ENCODE measurements around the gene MTM1.

Gene MTM1

DNA sequence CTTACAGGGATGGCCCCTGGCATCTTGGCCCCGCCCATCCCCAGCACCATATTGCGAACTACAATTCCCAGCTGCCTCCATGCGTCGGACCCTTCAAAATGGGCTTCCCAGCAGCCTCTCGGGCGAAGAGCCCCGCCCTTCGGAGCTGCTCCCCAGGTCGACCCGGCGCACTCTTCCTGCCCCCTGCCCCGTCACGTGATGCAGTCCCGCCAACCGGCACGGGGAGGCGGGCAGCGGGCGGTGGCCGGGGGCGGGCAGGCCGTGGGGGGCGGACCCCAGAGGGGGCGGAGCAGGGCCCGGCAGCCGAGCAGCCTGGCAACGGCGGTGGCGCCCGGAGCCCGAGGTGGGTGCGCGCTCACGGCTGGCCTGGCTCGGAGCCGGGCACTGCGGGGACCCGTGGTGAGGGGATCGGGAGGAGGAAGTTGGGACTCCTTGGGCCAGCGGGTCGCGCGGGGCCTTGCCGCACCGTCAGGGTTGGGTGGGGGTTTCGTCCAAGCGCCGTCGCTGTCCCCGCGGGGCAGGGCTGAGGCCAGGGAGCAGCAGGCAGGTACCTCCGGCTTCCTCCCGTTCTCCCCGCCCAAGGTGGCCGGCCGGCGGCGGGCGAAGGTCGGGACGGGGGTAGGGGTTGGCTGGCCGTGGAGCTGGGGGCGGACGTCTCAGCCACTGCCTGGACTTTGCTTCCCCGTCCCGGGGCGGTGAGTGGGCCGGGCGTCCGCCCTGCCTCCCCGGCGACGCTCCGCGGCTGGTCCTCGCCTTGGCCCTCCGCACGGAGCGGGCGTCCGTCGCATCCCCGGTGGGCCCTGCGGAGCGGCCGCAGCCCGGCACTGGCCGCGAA lies at the start of gene MTM1:
TSS of gene MTM1 (plus strand) at position 302 of the 835 bp plus-strand sequence. CDS start 23,994 bp downstream, outside the sequence.
- DNase-seq: peak; percentile 97

DNA sequence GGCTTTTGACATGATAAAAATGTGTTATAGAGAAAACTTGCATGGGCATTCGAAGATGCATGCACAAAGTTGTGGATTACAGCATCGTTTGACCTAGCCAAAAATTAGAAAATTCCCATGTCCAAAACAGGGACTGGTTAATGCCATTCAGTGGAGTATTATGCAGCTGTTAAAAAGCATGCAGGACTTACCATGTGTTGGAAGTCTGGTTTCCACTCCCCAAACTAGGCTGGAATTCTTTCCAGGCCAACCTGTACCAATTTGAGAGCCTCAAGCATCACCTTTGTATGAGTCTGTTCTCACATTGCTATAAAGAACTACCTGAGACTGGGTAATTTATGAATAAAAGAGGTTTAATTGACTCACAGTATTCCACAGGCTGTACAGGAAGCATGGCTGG lies 45.9 kb upstream of the MTM1 start:
- no peak for DNase-seq

DNA sequence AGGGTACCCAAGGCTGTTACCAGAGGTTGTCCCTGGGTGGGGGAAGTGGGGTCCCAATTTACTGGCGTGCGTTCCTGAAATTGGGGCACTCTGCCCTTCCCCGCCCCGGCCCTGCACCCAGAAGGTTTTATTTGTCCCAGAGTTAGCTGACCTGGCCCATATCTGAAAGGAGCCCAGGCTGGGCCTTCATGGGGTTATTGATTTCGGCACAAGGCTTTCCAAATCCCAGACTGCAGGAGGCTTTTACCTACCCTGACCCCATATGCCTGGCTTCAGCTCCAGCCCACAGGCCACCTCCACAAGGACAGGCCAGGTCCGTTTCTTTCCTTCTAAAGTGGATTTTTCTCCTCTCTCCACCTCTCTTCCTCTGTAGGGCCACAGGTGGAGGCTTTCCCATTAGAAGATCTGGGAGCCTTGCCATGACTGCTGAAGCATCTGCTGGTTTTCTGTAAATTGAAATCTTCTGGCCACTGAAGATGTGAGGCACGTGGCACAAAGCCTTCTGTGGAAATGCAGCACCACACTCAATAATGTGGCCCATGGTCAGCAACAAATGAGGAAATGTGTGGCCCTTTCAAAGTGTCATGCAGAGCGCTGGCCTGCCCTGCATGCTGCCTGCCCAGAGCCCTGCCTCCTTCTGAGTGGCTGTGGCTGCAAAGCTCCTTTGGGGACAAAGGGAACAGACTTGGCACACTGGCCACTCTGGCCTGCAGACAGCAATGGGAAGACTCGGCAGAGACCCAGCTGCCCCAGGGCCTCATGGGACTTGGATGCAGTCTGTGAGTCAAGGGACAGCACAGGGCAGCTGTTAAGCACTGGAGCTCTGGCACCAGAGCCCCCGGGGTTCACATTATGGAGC lies 43.1 kb upstream of the MTM1 start:
- no peak for DNase-seq

DNA sequence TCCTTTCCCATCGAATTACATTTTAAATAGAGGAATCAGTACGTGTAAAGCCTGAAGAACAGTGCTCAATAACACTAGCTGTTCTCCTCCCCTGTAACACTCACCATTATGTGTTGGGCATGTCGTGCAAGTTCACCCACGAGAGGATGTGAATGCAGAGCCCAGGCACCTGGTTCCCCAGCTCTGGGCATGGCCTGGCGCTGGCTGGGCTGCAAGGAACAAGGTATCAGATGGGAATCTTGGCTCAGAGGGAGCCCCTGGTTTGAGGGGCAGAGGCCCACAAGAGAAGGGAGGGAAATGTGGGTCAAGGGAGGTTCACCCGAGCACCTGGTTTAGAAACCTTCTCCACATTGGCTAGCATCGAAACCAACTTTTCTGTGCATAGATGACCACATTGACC lies 41.7 kb upstream of the MTM1 start:
- DNase-seq: no peak

- DNase-seq: no peak
Observed at GRCh38 chrX:150527108-150527507, 41.3 kb upstream of the MTM1 start.

GRCh38 chrX:150529587-150529986 lies 38.8 kb upstream of the MTM1 start:
- no peak for DNase-seq

GRCh38 chrX:150530821-150531220 lies 37.6 kb upstream of the MTM1 start:
- no peak for DNase-seq

- no peak for DNase-seq
Observed at GRCh38 chrX:150531467-150531866, 37.0 kb upstream of the MTM1 start.

GRCh38 chrX:150533863-150534262 lies 34.6 kb upstream of the MTM1 start:
- DNase-seq: no peak

- DNase-seq: no peak
Observed at GRCh38 chrX:150536455-150537116, 31.8 kb upstream of the MTM1 start.

DNA sequence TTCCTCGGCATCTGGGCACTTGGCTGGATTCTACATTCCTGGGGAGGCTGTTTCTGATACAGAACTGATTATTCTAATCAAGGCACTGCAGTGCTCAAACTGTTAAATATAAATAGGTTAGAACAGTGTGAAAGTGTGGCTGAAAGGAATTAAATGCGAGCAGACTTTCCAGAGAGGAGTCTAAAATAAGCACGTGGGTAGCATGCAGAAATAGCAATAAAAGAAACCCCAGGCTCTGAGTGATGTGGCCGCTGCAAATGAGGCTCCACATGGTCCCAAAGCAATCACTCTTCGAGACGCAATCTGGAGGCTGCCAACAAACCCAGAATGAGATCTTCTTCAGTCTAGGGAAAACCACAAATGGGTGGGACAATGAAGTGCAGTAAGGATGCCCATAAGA lies 30.6 kb upstream of the MTM1 start:
- no peak for DNase-seq

- no peak for DNase-seq
Observed at GRCh38 chrX:150540965-150541364, 27.5 kb upstream of the MTM1 start.

- no peak for DNase-seq
Observed at GRCh38 chrX:150542846-150543229, 25.6 kb upstream of the MTM1 start.

DNA sequence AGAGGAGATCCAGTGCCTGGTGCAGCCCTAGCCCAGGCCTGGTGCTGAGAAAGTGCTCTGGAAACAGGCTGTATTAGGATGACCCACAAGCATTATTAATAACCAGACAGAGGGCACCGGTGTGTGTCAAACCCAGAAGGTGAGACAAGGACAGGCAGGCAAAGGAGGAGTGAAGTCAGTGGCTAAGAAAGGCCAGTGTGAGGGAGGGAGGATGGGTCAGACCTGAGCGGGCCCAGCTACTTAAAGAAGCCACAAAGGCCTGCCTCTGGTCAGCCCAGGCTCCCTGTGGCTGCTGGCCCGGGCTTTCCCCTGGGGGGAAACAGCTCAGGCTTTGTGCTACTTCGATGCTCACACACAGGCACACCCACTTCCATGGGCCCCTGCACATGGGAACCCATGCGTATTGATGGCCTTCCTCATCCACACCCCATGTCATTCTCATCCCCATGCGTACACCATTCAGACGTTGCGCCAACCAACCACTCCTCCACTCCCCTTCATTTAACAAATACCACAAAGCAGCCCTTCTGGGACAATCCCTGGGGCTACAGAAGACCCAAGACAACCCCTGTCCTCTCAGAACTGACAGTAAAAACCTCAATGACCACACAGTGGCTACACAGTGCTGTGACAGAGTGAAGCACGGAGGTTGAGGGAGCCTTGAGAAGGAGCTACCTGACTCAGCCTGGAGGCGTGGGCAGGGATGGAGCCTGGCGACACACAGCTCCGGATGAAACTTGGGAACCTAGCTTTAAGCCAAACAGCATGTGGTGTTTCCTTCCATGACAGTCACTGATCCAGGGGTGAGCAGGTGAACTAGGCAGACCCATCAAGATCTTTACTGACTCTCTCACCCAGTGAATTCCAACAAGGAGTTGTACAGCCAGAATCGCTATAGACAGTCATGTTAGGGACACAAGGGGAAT lies 24.9 kb upstream of the MTM1 start:
- DNase-seq: no peak

DNA sequence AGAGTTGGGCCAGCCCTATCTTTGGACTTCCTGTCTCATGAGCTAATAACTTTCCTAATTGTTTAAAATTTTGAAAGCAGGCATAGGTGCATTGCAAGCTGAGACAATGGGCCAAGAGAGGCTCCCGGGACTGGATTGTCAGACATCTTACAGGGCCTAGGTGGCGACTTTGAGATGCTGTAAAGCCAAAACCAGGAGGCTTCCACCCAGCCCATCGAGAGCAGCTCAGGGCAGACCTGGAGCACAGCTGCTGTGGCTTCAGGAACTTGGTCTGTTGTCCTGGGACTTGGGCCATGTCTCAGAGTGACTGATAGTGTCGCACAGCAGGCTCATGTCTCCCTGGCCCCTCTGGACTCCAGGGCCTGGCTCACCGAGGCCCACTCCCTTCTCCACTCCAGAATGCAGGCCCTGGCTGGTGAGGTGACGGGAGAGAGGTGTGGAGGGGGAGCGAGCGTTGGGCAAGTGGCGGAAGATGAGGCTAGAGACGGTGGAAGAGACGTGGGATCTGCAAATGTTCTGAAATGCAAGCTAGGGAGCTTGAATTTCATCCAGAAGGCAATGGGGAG lies 24.1 kb upstream of the MTM1 start:
- no peak for DNase-seq

DNA sequence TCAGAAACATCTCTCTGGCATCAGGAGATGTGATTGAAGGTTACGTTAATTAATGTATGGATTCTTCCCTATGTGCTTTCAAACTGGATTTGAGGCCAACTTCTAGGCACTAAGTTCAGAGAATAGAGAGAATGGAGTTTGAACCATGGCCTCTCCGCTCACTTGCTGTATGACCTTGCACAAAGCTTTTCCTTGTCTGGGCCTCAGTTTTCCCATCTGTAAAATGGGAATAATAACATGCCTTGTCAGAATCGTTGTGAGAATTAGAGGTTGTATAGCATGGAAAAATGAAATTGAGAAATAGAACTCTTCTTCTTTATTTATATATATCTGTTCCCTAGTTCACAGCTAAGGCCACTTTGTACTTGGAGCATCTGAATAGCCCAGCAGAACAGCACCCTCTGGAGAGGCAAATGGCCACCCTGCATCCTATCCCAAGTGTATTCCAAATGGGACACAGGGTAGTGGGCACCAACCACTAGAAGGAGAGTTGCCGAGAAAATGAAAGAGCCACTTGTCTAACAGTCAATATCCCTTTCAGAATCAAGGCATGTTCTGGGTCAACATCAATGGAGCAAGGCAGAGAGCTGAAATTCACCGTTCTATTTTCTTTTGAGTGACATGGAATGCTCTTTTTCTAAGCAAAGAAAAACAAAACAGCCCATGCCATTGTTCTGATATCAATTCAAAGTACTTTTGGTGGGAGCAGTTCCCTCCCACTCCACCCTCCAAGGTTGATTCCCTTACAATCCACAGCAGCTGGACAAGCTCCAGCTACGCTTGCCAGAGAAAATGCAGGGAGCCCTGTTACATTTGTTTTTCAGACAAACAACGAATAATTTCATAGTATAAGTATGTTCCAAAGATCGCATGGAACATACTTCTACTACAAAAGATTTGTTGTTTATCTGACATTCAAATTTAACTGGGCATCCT lies 23.3 kb upstream of the MTM1 start:
- DNase-seq: no peak

- DNase-seq: no peak
Observed at GRCh38 chrX:150546711-150547153, 21.7 kb upstream of the MTM1 start.

- peak; percentile 71 for DNase-seq
Observed at GRCh38 chrX:150547375-150548115, 20.9 kb upstream of the MTM1 start.

- no peak for DNase-seq
Observed at GRCh38 chrX:150548251-150548650, 20.2 kb upstream of the MTM1 start.

DNA sequence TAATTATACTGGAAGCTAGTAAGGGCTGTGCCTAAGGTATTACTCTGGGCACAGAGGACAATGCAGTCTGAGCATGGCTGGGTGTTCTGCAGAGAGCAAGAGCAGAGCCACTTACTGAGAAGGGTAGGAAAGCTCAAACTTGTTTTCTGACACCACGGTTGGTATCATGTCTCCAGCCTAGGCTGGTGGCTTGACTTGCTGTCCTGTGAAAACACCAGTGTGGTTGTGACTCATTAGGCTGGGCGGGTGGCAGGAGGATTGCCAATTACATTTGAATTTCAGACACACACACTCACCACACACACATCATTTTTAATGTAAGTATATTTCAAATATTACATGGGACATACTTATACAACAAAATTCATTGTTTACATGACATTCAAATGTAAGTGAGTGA lies 19.7 kb upstream of the MTM1 start:
- no peak for DNase-seq
